GM23338 (cell line): Measurements from ENCODE around the gene VPS37B. TPM values are rescaled to one million over a fixed set of nuclear protein-coding genes. Genes with fewer than 3 reads are reported as not detected.

Source experiments
- ATAC-seq: fragments of 200-7000 bp; cut with Tn5 transposase; 3 replicates; pipeline ENCODE4 v1.9.1; 2020
- DNase-seq: peaks from one replicate; pipeline ENCODE4 v3.0.0-alpha.2; 2015; ENCODE audit warnings: low spot score
- H2AFZ ChIP-seq: fragments of 200-600 bp; sonication (generic); 2 replicates; pipeline ENCODE4 v1.8.0; 2016; ENCODE audit warnings: antibody characterized with exemption, mild to moderate bottlenecking, moderate library complexity
- H3F3A ChIP-seq: fragments of 200-600 bp; sonication (generic); replicated peaks from 2 replicates; pipeline ENCODE4 v1.8.0; 2017; ENCODE audit warnings: antibody characterized with exemption, mixed run types, low read depth
- H3K27ac ChIP-seq: fragments of 200-600 bp; sonication (generic); 2 replicates; pipeline ENCODE4 v1.6.1; 2016; ENCODE audit warnings: low read depth
- H3K27me3 ChIP-seq: fragments of 200-600 bp; sonication (generic); 2 replicates; pipeline ENCODE4 v1.8.0; 2016; ENCODE audit warnings: mild to moderate bottlenecking, mixed run types, moderate library complexity; ENCODE audit not compliant: insufficient read depth
- H3K36me3 ChIP-seq: fragments of 200-600 bp; sonication (generic); 2 replicates; pipeline ENCODE4 v1.8.0; 2016; ENCODE audit warnings: mild to moderate bottlenecking; ENCODE audit not compliant: insufficient read depth
- H3K4me1 ChIP-seq: fragments of 200-600 bp; sonication (generic); 2 replicates; pipeline ENCODE4 v1.8.0; 2016; ENCODE audit warnings: mild to moderate bottlenecking, moderate library complexity; ENCODE audit not compliant: insufficient read depth
- H3K4me2 ChIP-seq: fragments of 200-600 bp; sonication (generic); 2 replicates; pipeline ENCODE4 v1.7.1; 2017; ENCODE audit warnings: mixed run types
- H3K4me3 ChIP-seq: fragments of 200-600 bp; sonication (generic); 2 replicates; pipeline ENCODE4 v1.6.1; 2016; ENCODE audit warnings: mixed run types
- H3K79me2 ChIP-seq: fragments of 200-600 bp; sonication (generic); replicated peaks from 2 replicates; pipeline ENCODE4 v1.8.0; 2017; ENCODE audit warnings: mild to moderate bottlenecking; ENCODE audit not compliant: insufficient read depth
- H3K9me2 ChIP-seq: fragments of 200-600 bp; sonication (generic); 2 replicates; pipeline ENCODE4 v1.8.0; 2017; ENCODE audit not compliant: insufficient read depth
- H4K20me1 ChIP-seq: fragments of 200-600 bp; sonication (generic); replicated peaks from 2 replicates; pipeline ENCODE4 v1.8.0; 2017; ENCODE audit warnings: mild to moderate bottlenecking; ENCODE audit not compliant: insufficient read depth
- H3K27ac Mint-ChIP-seq: 2 replicates; pipeline ENCODE4 v1.8.0; 2020; ENCODE audit warnings: inconsistent platforms, mild to moderate bottlenecking, moderate library complexity, mixed read lengths
- H3K27me3 Mint-ChIP-seq: 3 replicates; pipeline ENCODE4 v1.8.0; 2022; ENCODE audit warnings: low read depth, mild to moderate bottlenecking, moderate library complexity, mixed read lengths, inconsistent platforms; ENCODE audit not compliant: insufficient read depth, poor library complexity
- H3K36me3 Mint-ChIP-seq: 3 replicates; pipeline ENCODE4 v1.8.0; 2021; ENCODE audit warnings: low read depth, mild to moderate bottlenecking, inconsistent platforms, moderate library complexity, mixed read lengths
- H3K4me1 Mint-ChIP-seq: 3 replicates; pipeline ENCODE4 v1.8.0; 2020; ENCODE audit warnings: mild to moderate bottlenecking, inconsistent platforms, mixed read lengths
- H3K4me3 Mint-ChIP-seq: 3 replicates; pipeline ENCODE4 v1.8.0; 2021; ENCODE audit warnings: moderate library complexity, mild to moderate bottlenecking, inconsistent platforms, mixed read lengths
- H3K9me3 Mint-ChIP-seq: 3 replicates; pipeline ENCODE4 v1.8.0; 2020; ENCODE audit warnings: moderate library complexity, mild to moderate bottlenecking, inconsistent platforms, mixed read lengths
- CREB1 ChIP-seq: fragments of 250-450 bp; sonication (Bioruptor Pico); IDR thresholded peaks from 2 replicates; pipeline ENCODE4 v1.5.0; 2020; ENCODE audit warnings: low read depth, mild to moderate bottlenecking, moderate library complexity
- CTCF ChIP-seq, 2 experiments: fragments of 200-600 bp in 1 of 2; sonication (generic) in 1 of 2; conservative IDR thresholded peaks; 2 replicates each; pipeline versions ENCODE4 v1.5.1 to v1.6.1; 2016 to 2017; ENCODE audit warnings: antibody characterized with exemption in 2 of 2, low read depth in 2 of 2, mild to moderate bottlenecking in 2 of 2, moderate library complexity in 1 of 2
- ETS1 ChIP-seq: IDR thresholded peaks from 2 replicates; pipeline ENCODE4 v1.6.1; 2016; ENCODE audit warnings: antibody characterized with exemption
- EZH2 ChIP-seq: fragments of 200-600 bp; sonication (generic); IDR thresholded peaks from one replicate; pipeline ENCODE4 v1.8.0; 2017; ENCODE audit warnings: antibody characterized with exemption, mild to moderate bottlenecking, low read depth; ENCODE audit not compliant: unreplicated experiment
- EZH2phosphoT487 ChIP-seq: fragments of 200-600 bp; sonication (generic); IDR thresholded peaks from one replicate; pipeline ENCODE4 v1.8.1; 2018; ENCODE audit warnings: antibody characterized with exemption; ENCODE audit not compliant: unreplicated experiment
- JUNB ChIP-seq: IDR thresholded peaks from one replicate; pipeline ENCODE4 v1.6.1; 2016; ENCODE audit warnings: antibody characterized with exemption; ENCODE audit not compliant: unreplicated experiment
- NANOG ChIP-seq: IDR thresholded peaks from 2 replicates; pipeline ENCODE4 v1.6.1; 2016; ENCODE audit warnings: antibody characterized with exemption, borderline replicate concordance
- POLR2AphosphoS5 ChIP-seq: IDR thresholded peaks from 2 replicates; pipeline ENCODE4 v1.6.1; 2016; ENCODE audit warnings: antibody characterized with exemption, low read depth
- STAT1 ChIP-seq: IDR thresholded peaks from one replicate; pipeline ENCODE4 v1.6.1; 2016; ENCODE audit warnings: antibody characterized with exemption; ENCODE audit not compliant: unreplicated experiment
- ZNF114 ChIP-seq: fragments of 250-450 bp; sonication (Bioruptor Pico); IDR thresholded peaks from 2 replicates; pipeline ENCODE4 v1.5.0; 2020; ENCODE audit warnings: mild to moderate bottlenecking, moderate library complexity
- ZNF331 ChIP-seq: fragments of 250-450 bp; sonication (Bioruptor Pico); IDR thresholded peaks from 2 replicates; pipeline ENCODE4 v1.5.0; 2020; ENCODE audit warnings: low read depth, mild to moderate bottlenecking, moderate library complexity
- ZNF462 ChIP-seq: fragments of 250-450 bp; sonication (Bioruptor Pico); IDR thresholded peaks from 2 replicates; pipeline ENCODE4 v1.5.0; 2020; ENCODE audit warnings: mild to moderate bottlenecking, moderate library complexity
- polyA plus RNA-seq: library from polyadenylated mRNA; unstranded; fragments of >200 nt; fragmentation: Nextera tagmentation; extraction: Ambion mirVana; gene quantifications from 2 replicates; pipeline ENCODE4 v1.2.1, GENCODE V29; 2016
- total RNA-seq: library from RNA; depleted of rRNA; stranded (reverse); fragments of >200 nt; shearing (Covaris generic); gene quantifications from 2 replicates; pipeline ENCODE4 v1.2.3, GENCODE V29; 2014
- TF ChIP-seq, protein P1 (sequence below): IDR thresholded peaks from one replicate; pipeline ENCODE4 v1.6.1; 2018; ENCODE audit warnings: antibody characterized with exemption; ENCODE audit not compliant: unreplicated experiment

The VPS37B gene
- total and polyA plus RNA-seq, 2 experiments from 2014 or later: 6.7 to 10.9 TPM

GRCh38 chr12:122927756-122928403 lies 32.0 kb upstream of the VPS37B start:
- TF ChIP-seq ZNF114 (CRISPR knock-in tag) (no peak), ZNF331 (CRISPR knock-in tag) (no peak), POLR2AphosphoS5 (no peak), ETS1 (no peak), NANOG (no peak), EZH2phosphoT487 (no peak), CREB1 (CRISPR knock-in tag) (no peak), ZNF462 (CRISPR knock-in tag) (no peak), EZH2 (no peak), CTCF (conservative IDR thresholded peaks at IDR 0.05; ENCODE audit: low read depth in 2 of 2) (no peak), STAT1 (no peak), JUNB (no peak)
- TF ChIP-seq, protein P1, sequence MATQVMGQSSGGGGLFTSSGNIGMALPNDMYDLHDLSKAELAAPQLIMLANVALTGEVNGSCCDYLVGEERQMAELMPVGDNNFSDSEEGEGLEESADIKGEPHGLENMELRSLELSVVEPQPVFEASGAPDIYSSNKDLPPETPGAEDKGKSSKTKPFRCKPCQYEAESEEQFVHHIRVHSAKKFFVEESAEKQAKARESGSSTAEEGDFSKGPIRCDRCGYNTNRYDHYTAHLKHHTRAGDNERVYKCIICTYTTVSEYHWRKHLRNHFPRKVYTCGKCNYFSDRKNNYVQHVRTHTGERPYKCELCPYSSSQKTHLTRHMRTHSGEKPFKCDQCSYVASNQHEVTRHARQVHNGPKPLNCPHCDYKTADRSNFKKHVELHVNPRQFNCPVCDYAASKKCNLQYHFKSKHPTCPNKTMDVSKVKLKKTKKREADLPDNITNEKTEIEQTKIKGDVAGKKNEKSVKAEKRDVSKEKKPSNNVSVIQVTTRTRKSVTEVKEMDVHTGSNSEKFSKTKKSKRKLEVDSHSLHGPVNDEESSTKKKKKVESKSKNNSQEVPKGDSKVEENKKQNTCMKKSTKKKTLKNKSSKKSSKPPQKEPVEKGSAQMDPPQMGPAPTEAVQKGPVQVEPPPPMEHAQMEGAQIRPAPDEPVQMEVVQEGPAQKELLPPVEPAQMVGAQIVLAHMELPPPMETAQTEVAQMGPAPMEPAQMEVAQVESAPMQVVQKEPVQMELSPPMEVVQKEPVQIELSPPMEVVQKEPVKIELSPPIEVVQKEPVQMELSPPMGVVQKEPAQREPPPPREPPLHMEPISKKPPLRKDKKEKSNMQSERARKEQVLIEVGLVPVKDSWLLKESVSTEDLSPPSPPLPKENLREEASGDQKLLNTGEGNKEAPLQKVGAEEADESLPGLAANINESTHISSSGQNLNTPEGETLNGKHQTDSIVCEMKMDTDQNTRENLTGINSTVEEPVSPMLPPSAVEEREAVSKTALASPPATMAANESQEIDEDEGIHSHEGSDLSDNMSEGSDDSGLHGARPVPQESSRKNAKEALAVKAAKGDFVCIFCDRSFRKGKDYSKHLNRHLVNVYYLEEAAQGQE: no peak
- no peaks in the 10 kb centered on the region for H3K36me3 ChIP-seq
- peaks cover 7% of the 10 kb centered on the region for H3K27me3 Mint-ChIP-seq
- H3K4me3 ChIP-seq: no peak overlapping the region
- no peaks in the 10 kb centered on the region; the same call in 1 of the 2 replicates for H4K20me1 ChIP-seq
- no peak overlapping the region for H2AFZ ChIP-seq
- H3K79me2 ChIP-seq: no peaks in the 10 kb centered on the region
- H3K4me1 ChIP-seq: no peaks in the 10 kb centered on the region
- no peaks in the 10 kb centered on the region; the same call in 2 of the 3 replicates for H3K4me1 Mint-ChIP-seq
- H3K9me2 ChIP-seq: no peaks in the 10 kb centered on the region
- no peaks in the 10 kb centered on the region for H3K9me3 Mint-ChIP-seq
- ATAC-seq: no peak
- H3F3A ChIP-seq: no peaks in the 10 kb centered on the region
- no peak overlapping the region for H3K27ac Mint-ChIP-seq
- H3K4me2 ChIP-seq: no peak overlapping the region
- H3K27ac ChIP-seq: no peak overlapping the region
- no peak for DNase-seq
- H3K36me3 Mint-ChIP-seq: no peaks in the 10 kb centered on the region
- H3K4me3 Mint-ChIP-seq: no peak overlapping the region
- no peaks in the 10 kb centered on the region for H3K27me3 ChIP-seq
